Activated CD8-positive, alpha-beta T cell treated with anti-CD3 and anti-CD28 coated beads, Interleukin-2, amount 10 ng/mL, durations not matched to agents 7 days and 5 days (primary cell): ENCODE results near the gene FLII. TPM values are rescaled to one million over a fixed set of nuclear protein-coding genes. Genes with fewer than 3 reads are reported as not detected.
"Not testable (repeated sequence)": the region's sequence is repeated elsewhere in the genome, so short reads cannot be mapped to it uniquely, and the experiment has no call there.

Experiments used
- ATAC-seq: fragments of 150-1000 bp; cut with Tn5 transposase; one replicate; pipeline ENCODE4 v1.10.0; 2021; ENCODE audit warnings: moderate library complexity
- CTCF ChIA-PET: fragments of 350-600 bp; sonication (Branson Sonifier 250); formaldehyde crosslinking; loops from one replicate; lab custom pipeline; 2021; ENCODE audit warnings: antibody characterized with exemption; lab: Charles Lee
- POLR2A ChIA-PET: fragments of 350-600 bp; sonication (Branson Sonifier 250); formaldehyde crosslinking; loops from one replicate; lab custom pipeline; 2021; ENCODE audit warnings: antibody characterized with exemption; lab: Charles Lee
- DNase-seq: peaks from one replicate; pipeline ENCODE4 v3.0.0-alpha.2; 2020
- H3K27ac Mint-ChIP-seq: one replicate; pipeline ENCODE4 v1.8.0; 2021; ENCODE audit warnings: mild to moderate bottlenecking, mixed read lengths
- H3K27me3 Mint-ChIP-seq: one replicate; pipeline ENCODE4 v1.8.0; 2021; ENCODE audit warnings: low read depth, mixed read lengths
- H3K36me3 Mint-ChIP-seq: one replicate; pipeline ENCODE4 v1.8.0; 2021; ENCODE audit warnings: low read depth, mixed read lengths
- H3K4me1 Mint-ChIP-seq: one replicate; pipeline ENCODE4 v1.8.0; 2021; ENCODE audit warnings: low read depth, mixed read lengths
- H3K4me3 Mint-ChIP-seq: one replicate; pipeline ENCODE4 v1.8.0; 2021; ENCODE audit warnings: mild to moderate bottlenecking, mixed read lengths
- H3K9me3 Mint-ChIP-seq: one replicate; pipeline ENCODE4 v1.8.0; 2022; ENCODE audit warnings: mixed read lengths; ENCODE audit not compliant: insufficient read depth
- total RNA-seq, 2 experiments: library from RNA; stranded (reverse); gene quantifications; one replicate each; pipeline ENCODE4 v1.2.3, GENCODE V29; 2021

The FLII gene
- total RNA-seq, 2 experiments from 2014 or later = 338 to 364 TPM

GRCh38 chr17:18225121-18225641 lies 33.4 kb downstream of the FLII start, which contains the start of gene LLGL1:
LLGL1 (plus strand) TSS chr17:18225635; CDS start chr17:18225683, 48 bp downstream.
- Mint-ChIP-seq H3K27ac (peak within 1 kb of the TSS; percentile 85), H3K4me3 (peak within 1 kb of the TSS; percentile 86), H3K9me3 (no peaks in the 10 kb centered on the region), H3K27me3 (no peaks in the 10 kb centered on the region), H3K36me3 (no peaks in the 10 kb centered on the region), H3K4me1 (peaks cover 28% of the 10 kb centered on the region)
- peak; percentile 99 for ATAC-seq
- ChIA-PET CTCF (no interaction called here), POLR2A (interaction anchor here (0.7 kb wide), 1 partner anchor 193 kb away, joined by 3 read pairs; no protein-coding TSS in a partner anchor)
- DNase-seq = peak; percentile 97

DNA sequence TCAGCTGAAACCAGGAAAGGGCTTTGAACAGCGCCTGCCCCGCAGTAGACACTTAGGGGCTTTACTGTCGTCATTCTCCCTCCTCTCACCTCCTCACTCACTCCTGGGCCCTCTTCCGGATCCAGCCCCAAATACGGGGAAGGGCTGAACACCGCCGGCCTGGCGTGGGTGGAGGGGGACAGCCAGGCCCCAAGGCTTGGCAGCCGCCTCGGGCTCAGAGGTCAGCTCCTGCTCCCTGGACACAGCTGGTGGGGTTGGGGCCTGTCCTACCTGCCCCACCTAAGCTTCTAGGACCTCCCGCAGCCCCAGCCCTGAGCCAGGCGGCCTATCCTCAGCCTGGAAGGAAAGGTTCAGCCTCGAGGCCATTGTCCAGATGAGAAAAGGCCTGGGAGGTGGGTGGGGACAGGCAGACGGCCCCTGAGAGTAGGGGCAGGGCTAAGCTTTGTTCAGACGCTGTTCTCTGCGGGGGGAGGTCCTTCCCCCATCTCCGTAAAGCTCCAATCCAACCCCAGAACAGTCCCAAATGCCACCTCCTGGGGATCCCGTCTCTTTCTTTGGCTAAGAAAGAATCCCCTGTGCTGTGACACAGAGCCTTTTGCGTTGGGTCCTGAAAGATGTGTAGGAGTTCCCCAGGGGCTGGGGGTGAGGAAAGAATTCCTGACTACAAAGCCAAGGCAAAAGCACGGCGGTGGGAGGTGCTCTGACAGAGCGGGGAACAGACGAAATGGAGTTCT lies 34.0 kb downstream of the FLII start:
- no peak for ATAC-seq
- no peak for DNase-seq
- Mint-ChIP-seq H3K9me3 (no peaks in the 10 kb centered on the region), H3K4me1 (peaks cover 28% of the 10 kb centered on the region), H3K27me3 (no peaks in the 10 kb centered on the region), H3K36me3 (no peaks in the 10 kb centered on the region), H3K4me3 (peak overlapping the region; percentile 59), H3K27ac (peak overlapping the region; percentile 74)
- CTCF ChIA-PET = no interaction called here
- POLR2A ChIA-PET = no interaction called here

DNA sequence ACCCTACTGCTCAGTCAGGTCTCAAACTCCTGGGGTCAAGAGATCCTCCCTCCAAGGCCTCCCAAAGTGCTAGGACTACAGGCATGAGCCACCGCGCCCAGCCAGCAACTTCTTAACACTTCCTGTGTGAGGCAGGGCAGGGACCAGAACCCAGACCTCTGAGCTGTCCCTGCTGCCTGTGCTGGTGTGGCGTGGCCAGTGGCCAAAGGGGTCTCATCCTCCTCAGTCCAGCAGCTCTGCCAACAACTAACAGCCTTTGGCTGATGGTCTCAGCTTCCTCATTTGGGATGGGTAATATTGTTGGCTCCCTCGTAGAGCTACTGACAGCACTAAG lies 34.5 kb downstream of the FLII start:
- DNase-seq = no peak
- CTCF ChIA-PET = no interaction called here

DNA sequence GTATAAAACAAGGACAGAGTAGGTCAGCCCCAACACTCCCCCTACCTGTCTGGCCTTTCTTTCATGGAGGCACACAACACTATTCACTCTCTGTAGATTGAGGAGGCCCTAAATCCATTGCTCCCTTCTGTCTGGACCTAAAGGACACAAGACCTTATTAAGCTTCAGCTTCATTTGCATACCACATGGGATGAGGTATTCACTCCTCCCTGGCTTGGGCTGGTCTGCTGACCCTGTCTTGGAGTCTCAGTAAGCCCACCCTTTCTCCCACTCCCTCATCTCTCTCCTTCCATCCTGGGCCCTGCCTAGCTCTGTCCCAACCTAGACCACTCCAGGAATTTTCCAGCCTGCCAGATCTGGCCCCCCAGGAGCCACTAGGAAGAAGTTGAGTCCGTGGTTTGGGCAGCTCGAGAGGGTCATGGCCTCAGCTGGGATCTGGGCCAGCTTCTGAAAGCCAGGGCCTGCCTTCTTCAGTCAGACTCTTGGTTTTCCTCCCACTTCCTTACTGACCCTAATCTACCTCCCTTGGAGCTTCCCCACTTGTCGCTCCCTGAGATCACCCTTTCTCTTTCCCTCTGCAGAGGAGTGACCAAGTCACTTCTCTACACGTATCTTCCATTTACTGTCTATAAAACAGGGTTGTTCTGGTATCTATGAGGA lies 39.7 kb downstream of the FLII start:
- no peaks in the 10 kb centered on the region for H3K9me3 Mint-ChIP-seq
- DNase-seq (no peak), ATAC-seq (no peak)
- no peaks in the 10 kb centered on the region for H3K27me3 Mint-ChIP-seq
- H3K4me1 Mint-ChIP-seq = no peaks in the 10 kb centered on the region
- ChIA-PET CTCF (interaction anchor here (0.6 to 2.7 kb wide), 4 partner anchors 29 to 114 kb away, joined by 3 to 12 read pairs (median 4); partner anchors contain the start of gene ALKBH5), POLR2A (interaction anchor here (1.2 kb wide), 1 partner anchor 14 kb away, joined by 4 read pairs; no protein-coding TSS in a partner anchor)
- H3K36me3 Mint-ChIP-seq = no peaks in the 10 kb centered on the region
- H3K27ac Mint-ChIP-seq = no peak overlapping the region
- no peak overlapping the region for H3K4me3 Mint-ChIP-seq

More for the DNA sequence above, 34.5 kb downstream of the FLII start:
- Mint-ChIP-seq H3K27me3 (no peaks in the 10 kb centered on the region), H3K9me3 (no peaks in the 10 kb centered on the region), H3K27ac (no peak overlapping the region), H3K36me3 (no peaks in the 10 kb centered on the region), H3K4me1 (peaks cover 28% of the 10 kb centered on the region), H3K4me3 (no peak overlapping the region)
- ATAC-seq = no peak
- POLR2A ChIA-PET = no interaction called here

DNA sequence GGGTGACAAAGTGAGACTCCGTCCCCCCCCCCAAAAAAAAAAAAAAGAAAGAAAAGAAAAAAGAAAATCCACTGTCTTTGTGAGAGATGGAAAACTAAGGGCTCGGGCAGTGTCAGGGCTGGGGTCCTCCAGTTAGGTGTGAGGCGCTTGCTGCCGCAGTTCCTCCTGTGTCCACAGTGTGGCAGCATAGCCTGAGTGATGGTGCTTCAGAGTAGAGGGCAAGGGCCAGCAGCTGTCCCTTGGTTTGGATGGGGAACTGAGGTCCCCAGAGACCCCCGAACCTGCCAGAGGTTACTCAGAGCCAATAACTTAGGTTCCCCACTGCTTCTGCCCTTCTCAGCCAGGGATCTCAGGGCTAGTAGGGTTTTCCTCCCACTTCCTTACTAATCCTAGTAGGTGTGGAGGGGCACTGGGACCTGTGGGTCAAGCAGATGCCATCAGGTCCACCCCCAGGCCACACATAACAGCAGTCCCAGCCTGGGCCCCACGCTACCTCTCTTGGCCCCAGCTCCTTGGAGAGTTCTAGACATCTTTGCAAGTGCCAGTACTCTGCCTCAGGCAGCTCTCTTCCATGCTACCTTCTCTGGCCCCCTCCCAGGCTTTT lies 41.0 kb downstream of the FLII start:
- ATAC-seq (peak; percentile 95), DNase-seq (peak; percentile 82)
- Mint-ChIP-seq H3K27ac (no peak overlapping the region), H3K27me3 (no peaks in the 10 kb centered on the region), H3K4me1 (no peaks in the 10 kb centered on the region), H3K9me3 (no peaks in the 10 kb centered on the region), H3K36me3 (no peaks in the 10 kb centered on the region), H3K4me3 (no peak overlapping the region)
- CTCF ChIA-PET = interaction anchor here (0.6 to 2.7 kb wide), 8 partner anchors 8 to 106 kb away, joined by 3 to 12 read pairs (median 4); partner anchors contain the start of gene ALKBH5
- POLR2A ChIA-PET = no interaction called here

- H3K4me1 Mint-ChIP-seq, H3K9me3 Mint-ChIP-seq, H3K36me3 Mint-ChIP-seq, POLR2A ChIA-PET, ATAC-seq, DNase-seq, H3K4me3 Mint-ChIP-seq, H3K27ac Mint-ChIP-seq, H3K27me3 Mint-ChIP-seq: not testable (repeated sequence)
- CTCF ChIA-PET = interaction anchor here (1.0 to 1.2 kb wide), 2 partner anchors 8 to 19 kb away, joined by 3 to 5 read pairs; no protein-coding TSS in a partner anchor
Observed at GRCh38 chr17:18216906-18217305, 41.6 kb downstream of the FLII start.

DNA sequence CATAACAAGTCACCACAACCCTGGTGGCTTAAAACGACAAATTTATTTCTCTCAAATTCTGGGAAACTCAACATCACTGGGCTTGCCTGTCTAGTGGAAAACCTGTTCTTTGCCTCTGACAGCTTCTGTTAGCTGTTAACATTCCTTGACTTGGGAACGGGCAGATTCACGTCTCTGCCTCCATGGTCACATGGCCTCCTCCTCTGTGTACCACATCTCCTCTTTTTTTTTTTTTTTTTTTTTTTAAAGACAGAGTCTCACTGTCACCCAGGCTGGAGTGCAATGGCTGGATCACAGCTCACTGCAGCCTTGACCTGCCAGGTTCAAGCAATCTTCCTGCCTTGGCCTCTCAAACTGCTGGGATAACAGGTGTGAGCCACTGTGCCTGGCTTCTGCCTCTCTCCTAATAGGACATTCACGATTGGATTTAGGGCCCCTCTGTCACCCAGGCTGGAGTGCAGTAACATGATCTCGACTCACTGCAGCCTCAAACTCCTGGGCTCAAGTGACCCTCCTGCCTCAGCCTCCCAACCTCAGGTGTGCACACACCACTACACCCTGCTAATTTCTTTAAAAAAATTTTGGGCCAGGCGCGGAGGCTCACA lies 44.8 kb downstream of the FLII start:
- ChIA-PET CTCF (no interaction called here), POLR2A (no interaction called here)
- Mint-ChIP-seq H3K27me3 (no peaks in the 10 kb centered on the region), H3K9me3 (no peaks in the 10 kb centered on the region), H3K4me3 (no peak overlapping the region), H3K36me3 (peaks cover 17% of the 10 kb centered on the region), H3K27ac (no peak overlapping the region), H3K4me1 (no peaks in the 10 kb centered on the region)
- ATAC-seq = no peak
- DNase-seq = no peak

GRCh38 chr17:18208092-18208491 lies 50.4 kb downstream of the FLII start:
- Mint-ChIP-seq H3K9me3 (no peaks in the 10 kb centered on the region), H3K36me3 (peaks cover 41% of the 10 kb centered on the region), H3K4me1 (no peaks in the 10 kb centered on the region), H3K27ac (no peak overlapping the region), H3K4me3 (no peak overlapping the region), H3K27me3 (no peaks in the 10 kb centered on the region)
- ChIA-PET CTCF (interaction anchor here (1.6 kb wide), 1 partner anchor 10 kb away, joined by 4 read pairs; no protein-coding TSS in a partner anchor), POLR2A (no interaction called here)
- no peak for ATAC-seq
- no peak for DNase-seq

DNA sequence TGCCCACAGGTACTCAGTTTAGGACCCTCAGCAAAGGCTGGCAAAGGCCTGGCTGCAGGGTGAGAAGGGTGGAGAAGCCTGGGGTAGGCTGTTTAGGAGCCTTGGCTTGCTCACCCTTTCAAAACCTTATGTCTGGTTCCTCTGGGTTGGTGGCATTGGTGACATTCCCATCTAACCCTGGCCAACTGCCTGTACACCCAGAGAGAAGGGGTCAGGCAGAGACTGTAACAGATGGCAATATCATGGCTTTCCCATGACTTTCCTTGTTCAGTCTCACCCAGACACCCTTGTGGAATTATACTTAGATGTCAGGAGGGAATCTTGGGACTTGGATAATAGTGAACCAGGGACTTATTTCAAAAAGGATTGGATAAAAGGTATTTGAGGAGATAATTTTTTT lies 51.6 kb downstream of the FLII start:
- Mint-ChIP-seq H3K4me1 (no peaks in the 10 kb centered on the region), H3K4me3 (no peak overlapping the region), H3K9me3 (no peaks in the 10 kb centered on the region), H3K27me3 (no peaks in the 10 kb centered on the region), H3K36me3 (peaks cover 45% of the 10 kb centered on the region), H3K27ac (no peak overlapping the region)
- DNase-seq (no peak), ATAC-seq (no peak)
- CTCF ChIA-PET = interaction anchor here (1.0 to 1.6 kb wide), 2 partner anchors 10 to 11 kb away, joined by 3 to 4 read pairs; no protein-coding TSS in a partner anchor
- POLR2A ChIA-PET = no interaction called here

DNA sequence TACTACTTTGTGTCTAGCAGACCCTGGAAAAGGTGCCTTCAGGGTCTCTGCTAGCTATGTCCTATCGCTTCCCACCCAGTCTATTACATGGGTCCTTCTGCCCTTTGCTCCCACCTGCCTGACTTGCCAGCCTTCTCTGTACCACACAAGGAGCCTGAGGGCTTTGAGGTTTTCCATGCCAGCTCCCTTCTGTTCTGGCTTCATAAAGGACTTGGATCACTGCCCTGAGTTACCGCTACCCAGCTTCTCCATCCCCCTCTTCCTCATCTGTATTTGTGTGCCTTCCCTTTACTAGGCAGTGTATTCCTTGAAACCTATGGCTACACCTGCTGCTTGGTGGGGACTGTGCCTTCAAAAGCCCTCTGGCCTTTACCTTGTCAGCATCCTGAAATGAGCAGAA lies 52.7 kb downstream of the FLII start:
- ChIA-PET POLR2A (no interaction called here), CTCF (interaction anchor here (1.0 kb wide), 1 partner anchor 8 kb away, joined by 3 read pairs; no protein-coding TSS in a partner anchor)
- H3K9me3 Mint-ChIP-seq = no peaks in the 10 kb centered on the region
- DNase-seq (no peak), ATAC-seq (no peak)
- no peaks in the 10 kb centered on the region for H3K4me1 Mint-ChIP-seq
- peak overlapping the region; percentile 46 for H3K27ac Mint-ChIP-seq
- H3K27me3 Mint-ChIP-seq = no peaks in the 10 kb centered on the region
- H3K4me3 Mint-ChIP-seq = no peak overlapping the region
- peaks cover 43% of the 10 kb centered on the region for H3K36me3 Mint-ChIP-seq

- Mint-ChIP-seq H3K4me3 (no peak overlapping the region), H3K36me3 (peaks cover 32% of the 10 kb centered on the region), H3K9me3 (no peaks in the 10 kb centered on the region), H3K27me3 (no peaks in the 10 kb centered on the region), H3K4me1 (peaks cover 9% of the 10 kb centered on the region), H3K27ac (no peak overlapping the region)
- DNase-seq = no peak
- no peak for ATAC-seq
- POLR2A ChIA-PET = no interaction called here
- CTCF ChIA-PET = interaction anchor here (1.4 to 2.8 kb wide), 3 partner anchors 11 to 19 kb away, joined by 4 to 7 read pairs (median 5); partner anchors contain the start of gene ALKBH5
Observed at GRCh38 chr17:18203308-18203707, 55.2 kb downstream of the FLII start.
